Pancreas (tissue), 10 donors: ENCODE data around the gene ZNF341. TPM values are rescaled to one million over a fixed set of nuclear protein-coding genes. Genes with fewer than 3 reads are reported as not detected.

Source experiments
- ATAC-seq, 4 donors: fragments of 200-7000 bp; cut with Tn5 transposase; one replicate each; pipeline versions ENCODE4 v1.8.0 to v1.9.1; 2020; ENCODE audit warnings: mild to moderate bottlenecking in 4 of 4, moderate library complexity in 4 of 4
- DNase-seq, 6 donors: peaks; one replicate each; pipeline ENCODE4 v3.0.0-alpha.2; 2020
- FAIRE-seq: peaks from 2 replicates; lab custom pipeline; 2012; peaks lifted over from hg19 to GRCh38; lab: Jason Lieb, UNC
- H3K27ac ChIP-seq, 4 donors: fragments of 200-600 bp; sonication (generic); 1 replicate in 3 of 4; 2 replicates in 1 of 4; pipeline versions ENCODE4 v1.5.0 to v1.8.0; 2020
- H3K27me3 ChIP-seq, 4 donors: fragments of 200-600 bp; one replicate each; pipeline ENCODE4 v1.8.0; 2021
- H3K36me3 ChIP-seq, 3 donors: fragments of 200-600 bp; sonication (generic) in 1 of 3; one replicate each; pipeline versions ENCODE4 v1.5.0 to v1.8.0; 2020 to 2021
- H3K4me1 ChIP-seq, 3 donors: fragments of 200-600 bp; one replicate each; pipeline ENCODE4 v1.8.0; 2021
- H3K4me3 ChIP-seq, 4 donors: fragments of 200-600 bp; sonication (generic) in 2 of 4; one replicate each; pipeline versions ENCODE4 v1.5.0 to v1.8.0; 2020 to 2021
- H3K9me3 ChIP-seq, 4 donors: fragments of 200-600 bp; one replicate each; pipeline ENCODE4 v1.8.0; 2021
- WGBS, 2 donors: extraction: QIAGEN DNeasy Blood & Tissue Kit; methylation state at CpG; one replicate each; pipeline ENCODE4 v1.1.7; 2013; 5-methylcytosine and 5-hydroxymethylcytosine counted together
- intact Hi-C, 3 donors: fragments of 100-400 bp; cut with DNase I; formaldehyde crosslinking; loops; one replicate each; pipeline versions ENCODE4 v1.11.1 to v1.14.2; 2022
- polyA plus RNA-seq, 2 donors: library from polyadenylated mRNA; stranded (reverse); fragments of 200-250 nt; gene quantifications; one replicate each; pipeline ENCODE4 v1.2.3, GENCODE V29; 2013
- total RNA-seq, 6 donors: library from RNA; stranded (reverse); fragmentation: NEBNext Ultra II Directional in 4 of 6; extraction: Animal tissue kit (Norgen Biotek cat#: 25700) in 4 of 6; gene quantifications; one replicate each; pipeline versions ENCODE4 v1.2.1 to v1.2.4, GENCODE V29; 2021 to 2023
- TF ChIP-seq, protein P1 (sequence below), 4 donors: fragments of 200-600 bp; sonication (generic) in 3 of 4; IDR thresholded peaks; one replicate each; pipeline versions ENCODE4 v1.5.0 to v1.8.0; 2021; ENCODE audit warnings: antibody characterized with exemption in 4 of 4
- donor health status: healthy with polysubstance abuse.
- donor health status: DM: no; HTN: no; CAD: no; lungs with moderate emphysema.
- donor health status: DM: no; HTN: no; CAD: no.
- donor health status: control.
- donor health status: control.
- donor health status: Bipolar disorder and iron deficiency.
- donor health status: DM: yes; HTN: yes; CAD: no.
- donor health status: DM: no; HTN: no; CAD: no.
- donor health status: DM: no; HTN: no; CAD: no.
- donor health status: DM: yes; HTN: yes; CAD: no.

ZNF341 gene
- total and polyA plus RNA-seq, 8 donors: 1.1 to 5.7 (median 1.6) TPM

DNA sequence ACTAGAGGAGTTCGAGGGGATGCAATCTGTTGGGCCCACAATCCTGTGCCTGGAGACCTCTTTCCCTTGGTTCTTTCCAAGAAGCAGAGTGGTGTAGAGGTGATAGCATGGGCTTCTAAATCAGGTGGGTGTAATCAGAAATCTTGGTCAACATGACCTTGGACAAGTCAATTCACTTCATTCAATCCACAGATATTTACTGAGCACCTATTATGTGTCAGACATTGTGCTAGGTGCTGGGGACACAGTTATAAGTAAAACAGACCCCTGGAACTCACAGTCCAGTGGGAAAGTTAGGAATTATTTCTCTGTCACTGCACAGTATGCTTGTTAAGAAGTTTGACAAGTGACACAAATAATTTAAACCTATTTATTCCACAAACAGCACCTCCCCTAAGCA lies 42.3 kb upstream of the ZNF341 start:
- FAIRE-seq: no peak
- intact Hi-C loops: no loop called here
- no peak for DNase-seq
- no peak for ATAC-seq
- Histone ChIP-seq H3K27ac (no peak overlapping the region), H3K4me3 (no peak overlapping the region), H3K36me3 (no peaks in the 10 kb centered on the region), H3K27me3 (no peaks in the 10 kb centered on the region), H3K9me3 (no peaks in the 10 kb centered on the region), H3K4me1 (no peaks in the 10 kb centered on the region)
- TF ChIP-seq, protein P1, sequence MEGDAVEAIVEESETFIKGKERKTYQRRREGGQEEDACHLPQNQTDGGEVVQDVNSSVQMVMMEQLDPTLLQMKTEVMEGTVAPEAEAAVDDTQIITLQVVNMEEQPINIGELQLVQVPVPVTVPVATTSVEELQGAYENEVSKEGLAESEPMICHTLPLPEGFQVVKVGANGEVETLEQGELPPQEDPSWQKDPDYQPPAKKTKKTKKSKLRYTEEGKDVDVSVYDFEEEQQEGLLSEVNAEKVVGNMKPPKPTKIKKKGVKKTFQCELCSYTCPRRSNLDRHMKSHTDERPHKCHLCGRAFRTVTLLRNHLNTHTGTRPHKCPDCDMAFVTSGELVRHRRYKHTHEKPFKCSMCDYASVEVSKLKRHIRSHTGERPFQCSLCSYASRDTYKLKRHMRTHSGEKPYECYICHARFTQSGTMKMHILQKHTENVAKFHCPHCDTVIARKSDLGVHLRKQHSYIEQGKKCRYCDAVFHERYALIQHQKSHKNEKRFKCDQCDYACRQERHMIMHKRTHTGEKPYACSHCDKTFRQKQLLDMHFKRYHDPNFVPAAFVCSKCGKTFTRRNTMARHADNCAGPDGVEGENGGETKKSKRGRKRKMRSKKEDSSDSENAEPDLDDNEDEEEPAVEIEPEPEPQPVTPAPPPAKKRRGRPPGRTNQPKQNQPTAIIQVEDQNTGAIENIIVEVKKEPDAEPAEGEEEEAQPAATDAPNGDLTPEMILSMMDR (IDR thresholded peaks at IDR 0.05): no peak
- 91 to 92% methylated on average over 1 of the region's 1 CpG for WGBS, 2 donors

GRCh38 chr20:33689973-33690372 lies 41.8 kb upstream of the ZNF341 start:
- Histone ChIP-seq H3K36me3 (no peaks in the 10 kb centered on the region), H3K4me3 (no peak overlapping the region), H3K27ac (no peak overlapping the region), H3K4me1 (no peaks in the 10 kb centered on the region), H3K9me3 (no peaks in the 10 kb centered on the region), H3K27me3 (no peaks in the 10 kb centered on the region)
- ATAC-seq (no peak), DNase-seq (no peak), FAIRE-seq (no peak)
- WGBS, 2 donors: 71 to 85% methylated on average over 4 of the region's 4 CpGs
- TF ChIP-seq, protein P1 (IDR thresholded peaks at IDR 0.05): no peak
- intact Hi-C loops: no loop called here

- Histone ChIP-seq H3K4me1 (no peaks in the 10 kb centered on the region), H3K27ac (no peak overlapping the region), H3K36me3 (no peaks in the 10 kb centered on the region), H3K9me3 (no peaks in the 10 kb centered on the region), H3K4me3 (no peak overlapping the region), H3K27me3 (no peaks in the 10 kb centered on the region)
- TF ChIP-seq, protein P1 (IDR thresholded peaks at IDR 0.05): no peak
- peak in 1 of 6 donors; percentile 6 for DNase-seq
- no peak for FAIRE-seq
- ATAC-seq: no peak
- intact Hi-C loops: no loop called here
- 81% methylated on average over 5 of the region's 5 CpGs for WGBS, 2 donors
Measured at GRCh38 chr20:33693289-33693688, 38.5 kb upstream of the ZNF341 start.

DNA sequence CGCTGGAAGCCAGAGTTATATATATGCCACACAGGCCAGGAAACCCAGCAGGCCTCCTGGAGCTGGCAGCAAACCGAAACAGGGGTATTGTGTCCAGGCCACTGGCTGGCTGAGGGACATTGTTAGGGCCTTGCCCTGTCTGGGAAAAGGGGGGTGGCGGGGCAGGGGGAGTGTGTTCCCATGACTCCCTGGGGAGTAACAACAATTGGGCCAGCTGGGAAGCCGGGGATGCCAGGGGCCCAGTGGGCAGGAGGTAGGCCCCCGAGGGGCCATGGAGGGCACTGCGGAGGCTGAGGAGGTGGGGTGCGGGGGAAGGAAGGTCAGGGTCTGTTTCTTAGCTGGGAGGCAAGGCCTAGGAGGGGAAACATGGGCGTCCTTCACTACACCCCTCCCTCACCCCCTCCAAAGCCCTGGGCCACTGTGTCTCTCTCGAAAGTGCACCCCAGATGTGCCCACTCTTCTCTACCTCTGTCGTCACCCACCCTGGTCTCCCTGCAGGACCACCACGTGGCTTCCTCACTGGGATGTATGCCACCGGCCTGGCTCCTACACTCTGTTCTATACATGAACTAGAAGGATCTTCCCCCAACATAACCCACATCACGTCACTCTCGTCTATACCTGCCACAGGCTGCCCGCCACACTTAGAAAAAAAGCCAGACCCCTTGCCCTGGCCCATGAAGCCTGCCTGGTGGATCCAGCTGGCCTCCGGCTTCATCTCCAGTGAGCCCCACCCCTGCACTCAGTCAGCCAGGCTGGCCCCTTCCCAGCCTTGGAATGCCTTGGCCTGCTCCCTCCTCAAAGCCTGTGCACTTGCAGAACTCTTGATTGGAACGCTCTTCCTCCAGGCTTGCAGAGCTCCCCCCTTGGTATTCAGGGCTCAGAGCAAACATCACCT lies 37.8 kb upstream of the ZNF341 start:
- no peaks in the 10 kb centered on the region for H3K27me3 ChIP-seq
- no peak overlapping the region for H3K4me3 ChIP-seq
- H3K9me3 ChIP-seq: no peaks in the 10 kb centered on the region
- 85 to 90% methylated on average over 14 to 17 of the region's 17 CpGs for WGBS, 2 donors
- no peak overlapping the region for H3K27ac ChIP-seq
- intact Hi-C loops: no loop called here
- peak in 1 of 4 donors; percentile 37 for ATAC-seq
- TF ChIP-seq, protein P1 (IDR thresholded peaks at IDR 0.05): no peak
- no peak for FAIRE-seq
- no peaks in the 10 kb centered on the region for H3K36me3 ChIP-seq
- no peaks in the 10 kb centered on the region for H3K4me1 ChIP-seq
- peak in 1 of 6 donors; percentile 50 for DNase-seq

DNA sequence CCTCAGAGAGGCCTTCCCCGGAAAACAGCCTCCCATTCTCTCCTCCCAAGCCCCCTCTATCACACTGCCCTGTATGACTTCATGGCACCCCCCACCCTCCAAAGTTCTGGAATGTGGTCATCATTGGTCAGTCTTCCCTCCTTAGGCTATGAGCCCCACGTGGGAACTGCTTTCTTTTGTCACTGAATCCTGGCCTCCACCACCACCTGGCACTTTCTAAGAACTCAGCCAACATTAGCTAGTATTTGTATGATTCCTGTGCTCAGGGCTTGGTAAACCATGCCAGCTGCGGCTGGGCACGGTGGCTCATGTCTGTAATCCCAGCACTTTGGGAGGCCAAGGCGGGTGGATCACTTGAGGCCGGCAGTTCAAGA lies 37.2 kb upstream of the ZNF341 start:
- WGBS, 2 donors: 79 to 82% methylated on average over 6 of the region's 6 CpGs
- no peak overlapping the region for H3K27ac ChIP-seq

More for the DNA sequence above, 37.2 kb upstream of the ZNF341 start:
- ATAC-seq (no peak), DNase-seq (no peak), FAIRE-seq (no peak)
- Histone ChIP-seq H3K27me3 (no peaks in the 10 kb centered on the region), H3K36me3 (no peaks in the 10 kb centered on the region), H3K4me1 (no peaks in the 10 kb centered on the region), H3K4me3 (no peak overlapping the region), H3K9me3 (no peaks in the 10 kb centered on the region)
- intact Hi-C loops: no loop called here
- TF ChIP-seq, protein P1 (IDR thresholded peaks at IDR 0.05): no peak
